HG03520 (cell line): ENCODE measurements around the gene HINT3.
A peak's percentile ranks its signal among the peaks of the same experiment; 100 is the strongest.
"Not testable (repeated sequence)": the region's sequence is repeated elsewhere in the genome, so short reads cannot be mapped to it uniquely, and the experiment has no call there.

Experiments
- ATAC-seq: cut with Tn5 transposase; IDR thresholded peaks from one replicate; pipeline ENCODE4 v1.9.1; 2021; ENCODE audit warnings: mild to moderate bottlenecking, moderate library complexity; ENCODE audit not compliant: unreplicated experiment

Gene HINT3

DNA sequence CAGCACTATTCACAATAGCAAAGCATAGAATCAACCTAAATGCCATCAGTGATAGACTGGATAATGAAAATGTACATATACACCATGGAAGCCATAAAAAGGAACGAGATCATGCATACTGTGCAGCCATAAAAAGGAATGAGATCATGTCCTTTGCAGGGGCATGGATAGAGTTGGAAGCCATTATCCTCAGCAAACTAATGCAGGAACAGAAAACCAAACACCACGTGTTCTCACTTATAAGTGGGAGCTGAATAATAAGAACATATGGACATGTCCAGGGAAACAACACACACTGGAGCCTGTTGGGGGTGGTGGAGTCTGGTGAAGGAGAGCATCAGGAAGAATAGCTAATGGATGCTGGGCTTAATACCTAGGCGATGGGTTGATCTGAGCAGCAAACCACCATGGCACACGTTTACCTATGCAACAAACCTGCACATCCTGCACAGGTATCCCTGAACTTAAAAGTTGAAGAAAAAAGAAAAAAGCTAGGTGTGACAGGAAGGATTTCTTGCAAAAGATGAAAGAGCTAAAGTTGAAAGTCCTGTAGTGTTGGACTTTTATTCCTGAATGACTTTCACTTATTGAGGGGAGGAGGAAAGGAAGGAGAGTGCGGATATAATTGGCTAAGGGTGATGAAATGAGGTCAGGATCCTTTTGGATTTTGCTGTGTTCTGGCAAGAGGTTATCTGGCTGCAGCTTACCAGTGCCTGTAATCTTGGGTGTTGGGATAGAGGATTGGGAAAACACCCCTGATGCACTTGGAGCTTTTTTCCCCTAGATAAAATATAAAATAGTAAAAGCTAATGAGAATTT lies 38.3 kb downstream of the HINT3 start:
- no peak for ATAC-seq

DNA sequence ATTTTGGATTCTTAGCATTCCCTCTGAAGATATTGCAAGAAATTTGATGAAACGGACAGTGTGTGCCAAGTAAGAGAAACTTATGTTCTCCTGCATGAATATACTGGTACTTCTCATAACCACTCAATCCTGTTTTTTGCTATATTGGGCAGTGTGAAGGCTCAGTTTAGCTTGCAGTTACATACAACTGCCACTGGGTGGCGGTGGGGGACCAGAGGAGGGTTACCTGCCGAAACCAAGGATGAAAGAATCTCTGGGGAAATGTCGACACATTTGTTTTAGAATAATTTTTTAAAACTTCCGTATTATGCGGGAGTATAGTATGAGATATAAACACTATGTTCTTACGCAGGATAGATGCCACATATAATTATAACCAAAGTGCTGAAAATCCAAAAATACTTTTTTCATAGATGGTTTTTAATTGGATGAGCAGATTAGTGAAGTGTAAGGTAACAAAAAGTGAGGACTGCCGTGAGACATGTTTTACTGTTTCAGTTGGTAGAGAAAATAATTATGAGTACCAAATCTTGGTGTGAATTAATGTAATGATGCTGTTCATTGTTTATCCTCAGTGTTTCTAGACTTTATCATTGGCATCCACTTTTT lies 39.5 kb downstream of the HINT3 start:
- peak; percentile 96 for ATAC-seq

- ATAC-seq = no peak
Measured at GRCh38 chr6:126002755-126003679, 46.4 kb downstream of the HINT3 start.

DNA sequence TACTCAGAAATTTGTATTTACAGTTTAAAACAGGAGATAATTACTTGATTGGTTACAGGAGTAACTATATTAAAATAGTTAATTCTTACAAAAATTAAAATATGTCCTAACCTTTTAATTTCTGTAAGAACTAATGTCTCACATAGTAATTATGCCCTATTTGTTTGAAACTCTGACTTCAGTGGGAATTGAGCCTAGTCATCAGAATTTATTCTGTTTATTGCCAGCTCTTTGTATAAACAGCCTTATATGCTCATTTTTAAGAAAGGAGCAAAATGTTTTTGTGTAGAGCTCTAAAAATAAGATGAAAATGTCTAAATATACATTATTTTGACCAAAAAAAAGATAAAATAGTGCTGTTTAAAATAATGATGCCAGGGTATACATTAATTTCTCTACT lies 51.2 kb downstream of the HINT3 start:
- ATAC-seq = no peak

GRCh38 chr6:126010040-126010439 lies 53.5 kb downstream of the HINT3 start:
- no peak for ATAC-seq

GRCh38 chr6:126015863-126016262 lies 59.3 kb downstream of the HINT3 start:
- ATAC-seq = no peak

DNA sequence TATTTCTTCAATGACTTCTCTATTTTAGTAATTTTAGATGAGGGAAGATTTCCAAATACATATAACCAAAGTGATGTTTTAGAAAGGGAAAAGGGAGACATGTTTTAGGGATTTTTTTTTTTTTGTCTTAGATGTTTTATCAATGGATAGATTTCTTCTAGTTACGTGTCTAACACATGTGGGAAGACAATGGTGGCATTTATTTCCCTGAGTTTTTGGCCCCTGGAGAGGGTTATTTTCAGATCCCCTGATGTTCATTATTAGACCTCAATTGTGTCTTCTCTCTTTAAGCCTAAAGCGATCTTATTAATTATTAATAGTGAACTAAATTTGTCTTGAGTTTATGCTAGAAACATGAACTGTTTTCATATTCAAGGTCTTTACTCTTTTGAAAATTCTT lies 60.0 kb downstream of the HINT3 start:
- no peak for ATAC-seq

DNA sequence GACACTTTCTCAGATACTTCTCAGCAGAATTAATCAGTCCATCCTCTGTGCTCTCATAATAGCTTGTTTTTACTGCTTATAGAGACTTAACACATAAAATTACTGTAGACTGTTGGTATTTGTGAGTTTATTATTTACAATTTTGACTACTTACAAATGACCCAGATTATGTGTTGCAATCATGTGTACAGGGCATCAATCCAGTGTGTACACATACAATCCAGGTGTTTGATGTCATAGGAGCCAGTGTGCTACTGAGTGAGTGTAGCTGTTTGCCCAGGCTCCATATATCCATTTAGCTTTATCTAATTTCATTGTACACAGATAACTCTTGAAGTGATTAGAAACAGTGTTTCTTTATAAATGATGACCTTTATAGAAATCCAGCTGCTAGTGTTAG lies 61.1 kb downstream of the HINT3 start:
- no peak for ATAC-seq

DNA sequence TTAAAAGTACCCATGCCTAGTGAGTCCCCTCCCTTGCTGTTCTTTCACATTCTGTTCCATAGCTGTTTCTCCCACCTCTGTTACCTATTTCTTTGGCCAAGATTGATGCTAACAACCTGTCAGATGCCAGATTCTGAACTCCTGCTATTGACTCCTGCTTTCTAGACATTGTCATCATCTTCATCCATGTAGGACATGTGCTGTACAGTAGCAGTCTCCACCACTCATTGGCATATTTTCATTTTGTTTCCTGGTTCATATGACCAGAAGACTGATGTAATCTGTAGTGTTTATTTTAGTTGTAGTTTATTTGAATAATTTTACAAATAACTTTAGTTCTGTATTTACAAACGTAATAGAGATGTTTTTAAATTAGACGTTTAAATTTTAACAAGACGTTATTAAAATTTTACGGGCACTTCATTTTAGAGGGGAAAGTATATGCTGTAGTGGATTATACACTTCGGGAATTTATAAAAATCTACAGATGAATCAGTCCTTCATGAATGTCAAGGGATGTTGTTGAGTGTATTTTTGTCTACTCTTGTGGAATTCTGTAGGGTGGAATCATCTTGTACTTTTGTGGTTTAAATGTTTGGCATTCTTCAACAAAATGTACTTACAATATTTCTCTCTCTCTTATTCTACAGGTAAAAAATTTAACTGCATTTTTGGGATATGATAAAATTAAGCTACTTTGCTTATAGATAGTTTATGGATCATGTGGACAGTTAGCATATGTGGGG lies 63.9 kb downstream of the HINT3 start:
- ATAC-seq = no peak

DNA sequence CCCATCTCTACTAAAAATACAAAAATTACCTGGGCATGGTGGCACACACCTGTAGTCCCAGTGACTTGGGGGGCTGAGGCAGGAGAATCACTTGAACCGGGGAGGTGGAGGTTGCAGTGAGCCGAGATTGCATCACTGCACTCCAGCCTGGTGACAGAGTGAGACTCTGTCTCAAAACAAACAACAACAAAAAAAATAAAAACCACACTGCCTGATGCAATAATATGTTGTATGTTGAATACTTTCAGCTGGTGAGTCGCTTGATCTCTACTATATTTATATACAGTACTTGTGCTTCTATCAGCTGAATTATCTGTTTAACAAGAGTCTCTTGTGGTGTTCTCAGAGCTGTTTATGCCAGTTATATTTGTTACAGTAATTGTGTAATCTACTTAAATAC lies 66.9 kb downstream of the HINT3 start:
- ATAC-seq = not testable (repeated sequence)

- ATAC-seq = no peak
Measured at GRCh38 chr6:126026001-126026400, 69.4 kb downstream of the HINT3 start.

DNA sequence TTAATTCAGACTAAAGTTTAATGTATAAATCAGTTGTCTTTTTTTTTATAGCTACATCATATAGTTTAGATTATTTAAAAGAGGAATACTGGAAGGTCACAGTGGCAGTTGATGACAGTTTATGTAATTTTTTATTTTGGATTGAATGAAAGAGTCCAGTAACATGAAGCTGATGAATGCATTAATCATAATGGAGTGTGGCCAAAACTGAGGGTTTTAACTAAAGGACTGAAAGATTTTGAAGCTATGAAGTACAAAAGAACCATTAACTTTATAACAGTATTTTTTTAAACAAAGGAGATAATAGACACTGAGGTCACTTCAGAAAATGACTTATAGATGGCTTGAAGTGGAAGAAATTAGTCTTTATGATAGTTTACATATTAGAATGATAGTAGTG lies 71.0 kb downstream of the HINT3 start:
- ATAC-seq = no peak
